DND-41 (cell line): ENCODE measurements around the gene ADAM30.

Experiments
- EZH2 ChIP-seq: IDR thresholded peaks from 3 replicates; pipeline ENCODE4 v1.6.1; 2012; ENCODE audit warnings: borderline replicate concordance, low read depth, mild to moderate bottlenecking, moderate library complexity, low read length, inconsistent platforms; ENCODE audit not compliant: severe bottlenecking
- TF ChIP-seq, protein P1 (sequence below): IDR thresholded peaks from 2 replicates; pipeline ENCODE4 v1.5.1; 2012; ENCODE audit warnings: borderline replicate concordance, low read length, moderate library complexity, mild to moderate bottlenecking; ENCODE audit not compliant: poor library complexity, severe bottlenecking; ENCODE audit errors: extremely low read depth

DNA sequence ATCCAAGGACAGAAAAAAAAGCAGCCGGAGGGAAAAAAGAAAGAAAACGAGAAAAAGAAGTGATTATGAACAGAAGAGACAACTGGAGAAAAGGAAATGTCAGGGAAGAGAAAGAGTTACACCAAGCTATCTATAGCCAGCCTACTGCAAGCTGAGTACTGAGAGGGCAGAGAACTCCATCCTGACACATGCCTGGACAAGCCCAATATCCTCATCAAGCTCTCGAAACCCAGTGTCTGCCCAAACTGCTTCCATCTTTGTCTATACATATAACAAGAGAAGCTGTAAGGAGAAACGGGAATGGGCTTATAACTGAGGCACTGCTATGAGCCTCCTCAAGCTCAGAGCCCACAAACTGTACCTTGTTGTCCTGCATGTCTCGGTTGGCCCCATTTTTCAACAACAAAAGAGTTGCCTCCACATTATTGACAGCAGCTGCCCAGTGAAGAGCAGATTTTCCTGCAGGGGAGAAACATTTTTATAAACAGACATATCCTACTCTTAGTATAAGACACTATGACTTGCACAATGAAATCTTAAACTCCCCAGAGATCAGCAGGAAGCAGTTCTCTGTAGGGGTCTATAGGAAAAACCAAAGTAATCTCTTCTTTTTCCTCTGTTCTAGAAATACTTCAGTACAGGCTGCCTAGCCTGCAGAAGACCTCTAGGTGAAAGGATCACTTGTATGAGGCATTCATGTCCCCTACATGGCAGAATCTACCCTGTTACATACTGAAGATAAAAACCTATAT, 21.2 kb upstream of the ADAM30 start:
- TF ChIP-seq EZH2 = no peak
- TF ChIP-seq, protein P1, sequence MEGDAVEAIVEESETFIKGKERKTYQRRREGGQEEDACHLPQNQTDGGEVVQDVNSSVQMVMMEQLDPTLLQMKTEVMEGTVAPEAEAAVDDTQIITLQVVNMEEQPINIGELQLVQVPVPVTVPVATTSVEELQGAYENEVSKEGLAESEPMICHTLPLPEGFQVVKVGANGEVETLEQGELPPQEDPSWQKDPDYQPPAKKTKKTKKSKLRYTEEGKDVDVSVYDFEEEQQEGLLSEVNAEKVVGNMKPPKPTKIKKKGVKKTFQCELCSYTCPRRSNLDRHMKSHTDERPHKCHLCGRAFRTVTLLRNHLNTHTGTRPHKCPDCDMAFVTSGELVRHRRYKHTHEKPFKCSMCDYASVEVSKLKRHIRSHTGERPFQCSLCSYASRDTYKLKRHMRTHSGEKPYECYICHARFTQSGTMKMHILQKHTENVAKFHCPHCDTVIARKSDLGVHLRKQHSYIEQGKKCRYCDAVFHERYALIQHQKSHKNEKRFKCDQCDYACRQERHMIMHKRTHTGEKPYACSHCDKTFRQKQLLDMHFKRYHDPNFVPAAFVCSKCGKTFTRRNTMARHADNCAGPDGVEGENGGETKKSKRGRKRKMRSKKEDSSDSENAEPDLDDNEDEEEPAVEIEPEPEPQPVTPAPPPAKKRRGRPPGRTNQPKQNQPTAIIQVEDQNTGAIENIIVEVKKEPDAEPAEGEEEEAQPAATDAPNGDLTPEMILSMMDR = no peak
